H1 (cell line): ENCODE measurements around the gene INPP5E. TPM values are rescaled to one million over a fixed set of nuclear protein-coding genes. Genes with fewer than 3 reads are reported as not detected.
A peak's percentile ranks its signal among the peaks of the same experiment; 100 is the strongest.

Experiments used
- CTCF ChIA-PET: fragments of 300-600 bp; sonication (Branson Sonifier 250); formaldehyde crosslinking; loops from one replicate; lab custom pipeline; 2021; ENCODE audit not compliant: partially characterized antibody; lab: Charles Lee
- POLR2A ChIA-PET: fragments of 300-600 bp; sonication (Branson Sonifier 250); formaldehyde crosslinking; loops from one replicate; lab custom pipeline; 2021; ENCODE audit warnings: inconsistent platforms; ENCODE audit not compliant: partially characterized antibody; lab: Charles Lee
- DNase-seq, 2 experiments: peaks; one replicate each; pipeline versions ENCODE4 v3.0.0 to v3.0.0-alpha.2; 2010 to 2022; ENCODE audit warnings: low spot score in 2 of 2, low read depth in 1 of 2, mixed read lengths in 1 of 2
- FAIRE-seq: peaks from 2 replicates; lab custom pipeline; 2011; peaks lifted over from hg19 to GRCh38; lab: Jason Lieb, UNC
- H2AFZ ChIP-seq: 2 replicates; pipeline ENCODE4 v1.8.1; 2012; ENCODE audit warnings: low read length, inconsistent platforms
- H2AK5ac ChIP-seq: 2 replicates; pipeline ENCODE4 v1.6.1; 2013; ENCODE audit warnings: low read depth, low read length
- H2BK120ac ChIP-seq: replicated peaks from 2 replicates; pipeline ENCODE3; 2013; ENCODE audit warnings: low read depth, low read length, inconsistent platforms
- H2BK12ac ChIP-seq: 2 replicates; pipeline ENCODE4 v1.6.1; 2013; ENCODE audit warnings: low read depth, low read length
- H2BK15ac ChIP-seq: 2 replicates; pipeline ENCODE4 v1.6.1; 2013; ENCODE audit warnings: low read length
- H2BK20ac ChIP-seq: 2 replicates; pipeline ENCODE4 v1.6.1; 2013; ENCODE audit warnings: low read length
- H2BK5ac ChIP-seq: 2 replicates; pipeline ENCODE4 v1.6.1; 2013; ENCODE audit warnings: low read depth, low read length
- H3K14ac ChIP-seq: 2 replicates; pipeline ENCODE4 v1.6.1; 2013; ENCODE audit warnings: inconsistent platforms; ENCODE audit not compliant: insufficient read length
- H3K18ac ChIP-seq: 2 replicates; pipeline ENCODE4 v1.6.1; 2013; ENCODE audit warnings: low read length; ENCODE audit errors: extremely low read depth
- H3K23ac ChIP-seq: 2 replicates; pipeline ENCODE4 v1.6.1; 2013; ENCODE audit warnings: inconsistent platforms; ENCODE audit not compliant: insufficient read length
- H3K23me2 ChIP-seq: 2 replicates; pipeline ENCODE4 v1.6.1; 2013; ENCODE audit warnings: low read depth, low read length
- H3K27ac ChIP-seq: 2 replicates; pipeline ENCODE4 v1.6.1; 2011; ENCODE audit warnings: low read depth, low read length, inconsistent platforms
- H3K27me3 ChIP-seq, 4 experiments: replicated peaks in 1 of 4; 1 replicate in 1 of 4; 2 replicates in 3 of 4; pipeline versions ENCODE4 v1.6.1 to v1.8.1; 2011 to 2013; ENCODE audit warnings: low read length in 3 of 4, mild to moderate bottlenecking in 3 of 4, inconsistent platforms in 2 of 4, mixed read lengths in 2 of 4, moderate library complexity in 1 of 4; ENCODE audit not compliant: control insufficient read depth in 3 of 4, insufficient read depth in 3 of 4; ENCODE audit errors: extremely low read depth in 1 of 4
- H3K36me3 ChIP-seq, 4 experiments: 2 replicates each; pipeline versions ENCODE4 v1.6.1 to v1.8.1; 2011 to 2013; ENCODE audit warnings: mild to moderate bottlenecking in 4 of 4, low read length in 3 of 4, moderate library complexity in 2 of 4, control low read depth in 1 of 4, inconsistent platforms in 1 of 4; ENCODE audit not compliant: insufficient read depth in 4 of 4, control insufficient read depth in 2 of 4
- H3K4ac ChIP-seq: replicated peaks from 2 replicates; pipeline ENCODE3; 2013; ENCODE audit warnings: low read length, low read depth, mixed read lengths, inconsistent platforms; ENCODE audit not compliant: insufficient read length
- H3K4me1 ChIP-seq, 4 experiments: replicated peaks in 1 of 4; 1 replicate in 1 of 4; 2 replicates in 3 of 4; pipeline versions ENCODE4 v1.6.1 to v1.8.1; 2011 to 2013; ENCODE audit warnings: low read length in 3 of 4, inconsistent platforms in 2 of 4, mixed read lengths in 1 of 4; ENCODE audit not compliant: insufficient read depth in 4 of 4, control insufficient read depth in 3 of 4
- H3K4me2 ChIP-seq, 2 experiments: 2 replicates each; pipeline versions ENCODE4 v1.6.1 to v1.8.1; 2011 to 2013; ENCODE audit warnings: low read depth in 2 of 2, low read length in 2 of 2, control low read depth in 1 of 2, inconsistent platforms in 1 of 2, mild to moderate bottlenecking in 1 of 2; ENCODE audit not compliant: insufficient read depth in 1 of 2
- H3K4me3 ChIP-seq, 4 experiments: fragments of 200-600, 300-600 bp in 1 of 4; sonication (generic), shearing (Covaris generic), sonication (Bioruptor Twin) in 1 of 4; 2 replicates each; pipeline versions ENCODE4 v1.5.1 to v1.8.1; 2011 to 2016; ENCODE audit warnings: low read length in 4 of 4, low read depth in 3 of 4, control low read depth in 2 of 4, inconsistent platforms in 2 of 4, mild to moderate bottlenecking in 2 of 4, mixed read lengths in 1 of 4, moderate library complexity in 1 of 4; ENCODE audit not compliant: insufficient read depth in 2 of 4; ENCODE audit errors: extremely low read depth in 1 of 4
- H3K56ac ChIP-seq: replicated peaks from 2 replicates; pipeline ENCODE3; 2013; ENCODE audit warnings: low read depth, mild to moderate bottlenecking, mixed read lengths, low read length, inconsistent platforms; ENCODE audit not compliant: insufficient read length
- H3K79me1 ChIP-seq: 2 replicates; pipeline ENCODE4 v1.6.1; 2013; ENCODE audit warnings: low read depth, low read length, control low read depth
- H3K79me2 ChIP-seq, 2 experiments: 2 replicates each; pipeline versions ENCODE4 v1.6.1 to v1.8.1; 2012 to 2013; ENCODE audit warnings: low read length in 2 of 2, mild to moderate bottlenecking in 2 of 2, inconsistent platforms in 1 of 2; ENCODE audit not compliant: insufficient read depth in 2 of 2, control insufficient read depth in 1 of 2
- H3K9ac ChIP-seq, 4 experiments: replicated peaks in 1 of 4; 1 replicate in 1 of 4; 2 replicates in 3 of 4; pipeline versions ENCODE4 v1.6.1 to v1.8.1; 2011 to 2013; ENCODE audit warnings: low read depth in 3 of 4, low read length in 3 of 4, control low read depth in 2 of 4, mild to moderate bottlenecking in 2 of 4, moderate library complexity in 2 of 4, inconsistent platforms in 1 of 4; ENCODE audit errors: extremely low read depth in 1 of 4
- H3K9me3 ChIP-seq, 2 experiments: 2 replicates each; pipeline versions ENCODE4 v1.6.1 to v1.8.1; 2012 to 2013; ENCODE audit warnings: mild to moderate bottlenecking in 2 of 2, moderate library complexity in 2 of 2, control low read depth in 1 of 2, inconsistent platforms in 1 of 2, low read depth in 1 of 2, low read length in 1 of 2, mixed read lengths in 1 of 2; ENCODE audit not compliant: insufficient read depth in 2 of 2
- H4K20me1 ChIP-seq, 2 experiments: replicated peaks in 1 of 2; 2 replicates each; pipeline versions ENCODE3 to v1.8.1; 2011 to 2013; ENCODE audit warnings: inconsistent platforms in 2 of 2, low read length in 2 of 2, mild to moderate bottlenecking in 1 of 2; ENCODE audit not compliant: insufficient read depth in 2 of 2, control insufficient read depth in 1 of 2
- H4K5ac ChIP-seq: 2 replicates; pipeline ENCODE4 v1.6.1; 2013; ENCODE audit warnings: low read length, low read depth, mixed read lengths, inconsistent platforms; ENCODE audit not compliant: insufficient read length
- H4K8ac ChIP-seq: 2 replicates; pipeline ENCODE4 v1.8.0; 2013; ENCODE audit warnings: mild to moderate bottlenecking, moderate library complexity, low read length, inconsistent platforms; ENCODE audit not compliant: insufficient read depth; ENCODE audit errors: extremely low read depth
- H4K91ac ChIP-seq: replicated peaks from 2 replicates; pipeline ENCODE3; 2013; ENCODE audit warnings: low read length, mixed read lengths, inconsistent platforms; ENCODE audit not compliant: insufficient read length
- CHD1 ChIP-seq: IDR thresholded peaks from 2 replicates; pipeline ENCODE4 v1.6.1; 2012; ENCODE audit warnings: low read depth, low read length, improper control_type of control experiment
- CTBP2 ChIP-seq: IDR thresholded peaks from 2 replicates; pipeline ENCODE4 v1.7.0; 2011; ENCODE audit warnings: borderline replicate concordance, mild to moderate bottlenecking, moderate library complexity, mixed read lengths, low read length; ENCODE audit not compliant: insufficient read depth, insufficient read length
- FOSL1 ChIP-seq: IDR thresholded peaks from 2 replicates; pipeline ENCODE4 v1.6.1; 2011; ENCODE audit warnings: mild to moderate bottlenecking, low read depth, low read length, moderate library complexity; ENCODE audit not compliant: insufficient read depth
- KDM4A ChIP-seq: IDR thresholded peaks from one replicate; pipeline ENCODE4 v1.7.1; 2012; ENCODE audit warnings: low read depth, mild to moderate bottlenecking, moderate library complexity, low read length, inconsistent platforms; ENCODE audit not compliant: severe bottlenecking
- POLR2A ChIP-seq, 2 experiments: IDR thresholded peaks; 1 replicate in 1 of 2; 2 replicates in 1 of 2; pipeline ENCODE4 v1.6.1; 2011; ENCODE audit warnings: low read depth in 2 of 2, low read length in 2 of 2, mild to moderate bottlenecking in 2 of 2; ENCODE audit errors: control extremely low read depth in 1 of 2
- SAP30 ChIP-seq: fragments of 300-600 bp; sonication (generic); IDR thresholded peaks from 2 replicates; pipeline ENCODE4 v1.7.1; 2012; ENCODE audit warnings: low read length, moderate library complexity, mild to moderate bottlenecking, inconsistent platforms; ENCODE audit not compliant: insufficient read depth, insufficient replicate concordance
- SIN3A ChIP-seq, 2 experiments: IDR thresholded peaks in 1 of 2; conservative IDR thresholded peaks in 1 of 2; 2 replicates each; pipeline ENCODE4 v1.6.1; 2011 to 2012; ENCODE audit warnings: low read length in 2 of 2, improper control_type of control experiment in 1 of 2, low read depth in 1 of 2, mild to moderate bottlenecking in 1 of 2
- USF2 ChIP-seq: IDR thresholded peaks from 2 replicates; pipeline ENCODE4 v1.6.1; 2011; ENCODE audit warnings: low read length, improper control_type of control experiment
- YY1 ChIP-seq: IDR thresholded peaks from 2 replicates; pipeline ENCODE4 v1.6.1; 2011; ENCODE audit warnings: low read depth, mild to moderate bottlenecking, low read length
- WGBS, 2 experiments: shearing (Covaris generic) in 1 of 2; methylation state at CpG; one replicate each; pipeline versions ENCODE4 v1.1.6 to v1.1.7; 2013 to 2015; ENCODE audit warnings: low lambda C conversion rate in 2 of 2, mixed read lengths in 2 of 2, inconsistent platforms in 1 of 2, low coverage in 1 of 2, missing lambda C conversion rate in 1 of 2; ENCODE audit not compliant: insufficient replicate concordance in 2 of 2, insufficient coverage in 1 of 2, insufficient read length in 1 of 2; ENCODE audit errors: extremely low coverage in 1 of 2, missing lambda C conversion rate in 1 of 2; 5-methylcytosine and 5-hydroxymethylcytosine counted together
- polyA plus RNA-seq, 7 experiments: library from polyadenylated mRNA; depleted of rRNA in 3 of 7; stranded (reverse) in 5 of 7; unstranded in 2 of 7; fragments of >200 nt in 5 of 7; fragments of 200-250 nt in 2 of 7; gene quantifications; 1 replicate in 5 of 7; 2 replicates in 1 of 7; 4 replicates in 1 of 7; pipeline versions ENCODE4 v1.2.1 to v1.2.3, GENCODE V29; 2011 to 2013; ENCODE audit warnings: missing spikeins in 2 of 7, mixed read lengths in 2 of 7
- total RNA-seq: library from RNA; stranded (reverse); fragmentation: NEBNext Ultra II Directional; extraction: Animal tissue kit (Norgen Biotek cat#: 25700); gene quantifications from 2 replicates; pipeline ENCODE4 v1.2.1, GENCODE V29; 2021

The INPP5E gene
- total and polyA plus RNA-seq, 2 of the 8 experiments (the other 6 are each of a cell fraction or from before 2014, with no cell fraction given): 8.7 to 11.3 TPM

- H3K4ac ChIP-seq: peak overlapping the region; percentile 57
- WGBS, 2 experiments: 15% methylated on average over 48 of the region's 67 CpGs; no CpG with 5 or more reads in 1 of the 2 experiments
- H3K79me2 ChIP-seq: peaks cover 0 to 26% of the 10 kb centered on the region in 2 experiments; a peak in 2 of 4 replicates
- no peaks in the 10 kb centered on the region for H3K27me3 ChIP-seq
- CTCF ChIA-PET: interaction anchor here (0.6 to 3.4 kb wide), 5 partner anchors 9 to 272 kb away, joined by 3 to 26 read pairs (median 3); no protein-coding TSS in a partner anchor
- peaks cover 0 to 10% (median 7%) of the 10 kb centered on the region in 4 experiments; a peak in 5 of 7 replicates for H3K4me1 ChIP-seq
- no peak overlapping the region for H3K56ac ChIP-seq
- H3K23ac ChIP-seq: no peak overlapping the region
- peak overlapping the region; percentile 29; the same call in 1 of the 2 replicates for H3K27ac ChIP-seq
- POLR2A ChIA-PET: interaction anchor here (0.6 to 14.6 kb wide), 10 partner anchors 12 to 257 kb away, joined by 3 to 139 read pairs (median 16); partner anchors contain the start of genes DNLZ, ENTR1 and PMPCA
- no peaks in the 10 kb centered on the region for H3K9me3 ChIP-seq
- H4K91ac ChIP-seq: no peak overlapping the region
- H4K5ac ChIP-seq: no peak overlapping the region
- no peak overlapping the region; the same call in 1 of the 2 replicates for H3K18ac ChIP-seq
- DNase-seq (no peak), FAIRE-seq (no peak)
- H2AK5ac ChIP-seq: no peak overlapping the region
- H2AFZ ChIP-seq: no peak overlapping the region
- peak overlapping the region; percentile 67; the same call in 1 of the 2 replicates for H2BK5ac ChIP-seq
- H3K14ac ChIP-seq: no peak overlapping the region
- H3K4me3 ChIP-seq: peak overlapping the region; percentile 73 to 84 (median 79)
- H2BK20ac ChIP-seq: no peak overlapping the region
- H3K36me3 ChIP-seq: peaks cover 31 to 51% (median 44%) of the 10 kb centered on the region in 4 experiments
- H2BK12ac ChIP-seq: no peak overlapping the region
- peak overlapping the region; percentile 81 to 95 for H3K4me2 ChIP-seq
- H3K9ac ChIP-seq: peak overlapping the region; percentile 46 to 76 (median 74); a peak in 6 of 7 replicates
- H4K8ac ChIP-seq: peak overlapping the region; percentile 81
- H3K23me2 ChIP-seq: peaks cover 6% of the 10 kb centered on the region; the same call in 1 of the 2 replicates
- no peak overlapping the region for H2BK15ac ChIP-seq
- peaks cover 4 to 14% of the 10 kb centered on the region in 2 experiments for H4K20me1 ChIP-seq
- H2BK120ac ChIP-seq: no peak overlapping the region
- H3K79me1 ChIP-seq: peaks cover 10% of the 10 kb centered on the region; the same call in 1 of the 2 replicates
- 0 out of 3 replicates have a peak, but pooled peaks of 1 of the 2 experiments have one; percentile 24 for TF ChIP-seq POLR2A (IDR thresholded peaks at IDR 0.05; ENCODE audit: control extremely low read depth in 1 of 2, low read depth in 2 of 2, low read length in 2 of 2)
- TF ChIP-seq USF2: no peak
- TF ChIP-seq YY1: no peak
- TF ChIP-seq SIN3A (conservative IDR thresholded peaks at IDR 0.05 in 1 of 2, IDR thresholded peaks at IDR 0.05 in 1 of 2; ENCODE audit: low read depth in 1 of 2, low read length in 2 of 2): no peak
- TF ChIP-seq CHD1: no peak
- TF ChIP-seq CTBP2: no peak
- TF ChIP-seq SAP30: no peak
- no peak for TF ChIP-seq FOSL1
- peak; percentile 47 for TF ChIP-seq KDM4A
These were observed 40.2 kb downstream of the INPP5E start for GRCh38 chr9:136399176-136400037.
